Astrocyte (in vitro differentiated cells and primary cell): ENCODE results near the gene ARMH1. TPM values are rescaled to one million over a fixed set of nuclear protein-coding genes. Genes with fewer than 3 reads are reported as not detected.

Experiments used
- DNase-seq: peaks from one replicate; pipeline ENCODE4 v3.0.0-alpha.2; 2010; ENCODE audit warnings: low read depth
- FAIRE-seq: peaks from 2 replicates; lab custom pipeline; 2011; peaks lifted over from hg19 to GRCh38; lab: Jason Lieb, UNC
- H2AFZ ChIP-seq: 2 replicates; pipeline ENCODE4 v1.6.0; 2012; ENCODE audit warnings: low read depth, low read length, inconsistent platforms
- H3K27ac ChIP-seq: 2 replicates; pipeline ENCODE4 v1.5.1; 2011; ENCODE audit warnings: low read depth, low read length, inconsistent platforms
- H3K27me3 ChIP-seq: 2 replicates; pipeline ENCODE4 v1.6.0; 2011; ENCODE audit warnings: low read length, inconsistent platforms; ENCODE audit not compliant: insufficient read depth
- H3K36me3 ChIP-seq: 2 replicates; pipeline ENCODE4 v1.5.1; 2011; ENCODE audit warnings: low read length, inconsistent platforms; ENCODE audit not compliant: insufficient read depth
- H3K4me1 ChIP-seq: 2 replicates; pipeline ENCODE4 v1.5.1; 2011; ENCODE audit warnings: low read length, inconsistent platforms; ENCODE audit not compliant: insufficient read depth
- H3K4me2 ChIP-seq: 2 replicates; pipeline ENCODE4 v1.6.0; 2012; ENCODE audit warnings: low read length, inconsistent platforms
- H3K4me3 ChIP-seq: 2 replicates; pipeline ENCODE4 v1.5.1; 2011; ENCODE audit warnings: low read depth, mild to moderate bottlenecking, low read length, inconsistent platforms; ENCODE audit not compliant: insufficient read depth
- H3K79me2 ChIP-seq: 2 replicates; pipeline ENCODE4 v1.6.0; 2012; ENCODE audit warnings: mild to moderate bottlenecking, low read length, inconsistent platforms; ENCODE audit not compliant: insufficient read depth
- H3K9ac ChIP-seq: 2 replicates; pipeline ENCODE4 v1.6.0; 2012; ENCODE audit warnings: mild to moderate bottlenecking, low read length, inconsistent platforms
- H3K9me3 ChIP-seq: 2 replicates; pipeline ENCODE4 v1.5.1; 2012; ENCODE audit warnings: low read depth, mild to moderate bottlenecking, low read length, inconsistent platforms; ENCODE audit not compliant: insufficient read depth
- H4K20me1 ChIP-seq: 2 replicates; pipeline ENCODE4 v1.6.0; 2012; ENCODE audit warnings: low read length, inconsistent platforms; ENCODE audit not compliant: insufficient read depth
- H3K27ac Mint-ChIP-seq: one replicate; pipeline ENCODE4 v1.8.0; 2021; ENCODE audit warnings: mild to moderate bottlenecking, mixed read lengths; ENCODE audit not compliant: unreplicated experiment
- H3K27me3 Mint-ChIP-seq: one replicate; pipeline ENCODE4 v1.8.0; 2021; ENCODE audit warnings: low read depth, mixed read lengths; ENCODE audit not compliant: unreplicated experiment
- H3K36me3 Mint-ChIP-seq: one replicate; pipeline ENCODE4 v1.8.0; 2021; ENCODE audit warnings: low read depth, mixed read lengths; ENCODE audit not compliant: unreplicated experiment
- H3K4me1 Mint-ChIP-seq: one replicate; pipeline ENCODE4 v1.8.0; 2021; ENCODE audit warnings: low read depth, mixed read lengths; ENCODE audit not compliant: unreplicated experiment
- H3K4me3 Mint-ChIP-seq: one replicate; pipeline ENCODE4 v1.8.0; 2021; ENCODE audit warnings: mild to moderate bottlenecking, moderate library complexity, mixed read lengths; ENCODE audit not compliant: unreplicated experiment
- H3K9me3 Mint-ChIP-seq: one replicate; pipeline ENCODE4 v1.8.0; 2021; ENCODE audit warnings: mild to moderate bottlenecking, mixed read lengths; ENCODE audit not compliant: unreplicated experiment
- CTCF ChIP-seq: IDR thresholded peaks from 2 replicates; pipeline ENCODE4 v1.5.1; 2011; ENCODE audit warnings: low read depth, mild to moderate bottlenecking, inconsistent platforms, low read length, moderate library complexity; ENCODE audit not compliant: insufficient read depth
- EZH2 ChIP-seq: IDR thresholded peaks from 2 replicates; pipeline ENCODE4 v1.6.1; 2012; ENCODE audit warnings: mild to moderate bottlenecking, low read length, inconsistent platforms; ENCODE audit not compliant: insufficient read depth
- total RNA-seq: library from RNA; stranded (reverse); gene quantifications from 2 replicates; pipeline ENCODE4 v1.2.1, GENCODE V29; 2021

ARMH1 gene
- total RNA-seq, 1 donor from 2014 or later = 2.5 TPM

- Mint-ChIP-seq H3K4me1 (peaks cover 4% of the 10 kb centered on the region), H3K36me3 (no peaks in the 10 kb centered on the region), H3K9me3 (peaks cover 2% of the 10 kb centered on the region), H3K27ac (no peak overlapping the region), H3K4me3 (no peak overlapping the region), H3K27me3 (no peaks in the 10 kb centered on the region)
- Histone ChIP-seq H2AFZ (no peak overlapping the region), H3K4me2 (no peak overlapping the region), H3K9ac (no peak overlapping the region), H3K4me3 (no peak overlapping the region), H4K20me1 (no peaks in the 10 kb centered on the region), H3K27ac (no peak overlapping the region), H3K4me1 (peaks cover 3% of the 10 kb centered on the region), H3K36me3 (no peaks in the 10 kb centered on the region), H3K79me2 (no peaks in the 10 kb centered on the region), H3K27me3 (no peaks in the 10 kb centered on the region), H3K9me3 (no peaks in the 10 kb centered on the region)
- no peak for FAIRE-seq
- TF ChIP-seq CTCF = no peak
- TF ChIP-seq EZH2 = no peak
- DNase-seq = no peak
These were observed 48.5 kb downstream of the ARMH1 start for GRCh38 chr1:44723064-44723463.

- Mint-ChIP-seq H3K9me3 (peaks cover 2% of the 10 kb centered on the region), H3K27me3 (no peaks in the 10 kb centered on the region), H3K4me1 (peaks cover 4% of the 10 kb centered on the region), H3K4me3 (no peak overlapping the region), H3K36me3 (no peaks in the 10 kb centered on the region), H3K27ac (peak overlapping the region; percentile 72)
- Histone ChIP-seq H3K27me3 (no peaks in the 10 kb centered on the region), H3K4me3 (no peak overlapping the region), H3K27ac (no peak overlapping the region), H2AFZ (no peak overlapping the region), H3K36me3 (no peaks in the 10 kb centered on the region), H3K79me2 (no peaks in the 10 kb centered on the region), H3K9me3 (no peaks in the 10 kb centered on the region), H3K4me2 (no peak overlapping the region), H4K20me1 (no peaks in the 10 kb centered on the region), H3K9ac (no peak overlapping the region), H3K4me1 (peaks cover 3% of the 10 kb centered on the region)
- DNase-seq (no peak), FAIRE-seq (no peak)
- TF ChIP-seq CTCF (no peak), EZH2 (no peak)
These were observed 49.2 kb downstream of the ARMH1 start for GRCh38 chr1:44723496-44724295.
